ENCODE data around the gene PDHX. TPM values are rescaled to one million over a fixed set of nuclear protein-coding genes. Genes with fewer than 3 reads are reported as not detected.
A peak's percentile ranks its signal among the peaks of the same experiment; 100 is the strongest.
"Not testable (repeated sequence)": the region's sequence is repeated elsewhere in the genome, so short reads cannot be mapped to it uniquely, and the experiment has no call there.

PDHX gene
- total RNA-seq, 6 experiments from 2014 or later: 21.3 to 31.3 (median 28.8) TPM

DNA sequence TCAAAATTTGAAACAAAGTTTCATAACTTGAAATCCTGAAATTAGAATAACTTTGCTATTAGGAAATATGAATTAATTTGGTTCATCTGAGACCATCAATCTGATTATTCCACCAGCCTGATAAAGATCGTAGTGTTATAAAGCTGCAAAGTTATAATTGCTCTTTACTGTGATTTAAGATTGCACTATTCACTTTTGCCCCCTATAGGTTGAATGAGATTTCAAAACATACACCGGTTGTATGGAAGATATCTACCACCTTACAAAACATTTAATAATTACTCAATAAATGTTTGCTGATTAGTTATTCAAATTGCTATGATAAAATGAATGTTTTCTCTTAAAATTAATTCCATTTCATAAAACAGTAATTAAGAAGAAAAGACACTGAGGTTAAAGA lies 26.3 kb upstream of the PDHX start:
- 16% methylated on average over 2 of the region's 2 CpGs for WGBS (ENCODE audit: insufficient coverage, low coverage, low lambda C conversion rate, missing lambda C conversion rate)
- Histone ChIP-seq H3K36me3 (no peaks in the 10 kb centered on the region), H3K9me3 (no peaks in the 10 kb centered on the region), H3K27me3 (no peaks in the 10 kb centered on the region), H3K4me3 (no peak overlapping the region), H3K4me1 (peaks cover 0 to 7% (median 3%) of the 10 kb centered on the region in 4 donors), H3K27ac (no peak overlapping the region)
- ATAC-seq (peak in 2 of 4 donors; percentile 43 to 60), DNase-seq (no peak)
- TF ChIP-seq CTCF (IDR thresholded peaks at IDR 0.05): peak; percentile 14 to 37 (median 32)
- TF ChIP-seq POLR2A (IDR thresholded peaks at IDR 0.05): no peak
- intact Hi-C loops (cut with DNase I): loop anchor here in 1 of 2 donors (10.0 kb wide), 1 partner anchor 305 kb away; no protein-coding TSS in a partner anchor

DNA sequence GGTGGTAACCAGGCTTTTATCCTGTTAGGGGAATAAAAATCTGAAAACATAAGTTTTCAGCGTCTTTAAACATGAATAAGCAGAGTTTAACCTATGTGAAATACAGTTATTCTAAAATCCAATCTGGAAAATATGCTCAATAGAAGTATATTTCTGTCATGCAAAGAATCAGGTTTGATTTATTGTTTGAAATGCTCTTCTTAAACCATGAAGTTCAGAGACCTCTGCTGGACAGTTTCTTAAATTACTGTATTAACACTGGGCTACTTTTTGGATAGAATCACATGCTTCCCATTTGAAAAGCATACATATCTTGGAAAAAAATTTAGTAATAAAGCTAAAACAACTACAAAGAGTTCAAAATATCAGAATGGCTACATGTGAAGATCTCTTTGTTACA lies 25.6 kb upstream of the PDHX start:
- Histone ChIP-seq H3K36me3 (no peaks in the 10 kb centered on the region), H3K9me3 (no peaks in the 10 kb centered on the region), H3K27ac (no peak overlapping the region), H3K4me3 (no peak overlapping the region), H3K27me3 (no peaks in the 10 kb centered on the region), H3K4me1 (peaks cover 0 to 7% (median 3%) of the 10 kb centered on the region in 4 donors)
- DNase-seq (no peak), ATAC-seq (peak; percentile 66 to 81 (median 74))
- intact Hi-C loops (cut with DNase I): loop anchor here in 1 of 2 donors (10.0 kb wide), 1 partner anchor 306 kb away; no protein-coding TSS in a partner anchor
- 42% methylated on average over 1 of the region's 1 CpG for WGBS (ENCODE audit: insufficient coverage, low coverage, low lambda C conversion rate, missing lambda C conversion rate)
- TF ChIP-seq CTCF (IDR thresholded peaks at IDR 0.05): peak; percentile 38 to 60 (median 55)
- no peak for TF ChIP-seq POLR2A (IDR thresholded peaks at IDR 0.05)

DNA sequence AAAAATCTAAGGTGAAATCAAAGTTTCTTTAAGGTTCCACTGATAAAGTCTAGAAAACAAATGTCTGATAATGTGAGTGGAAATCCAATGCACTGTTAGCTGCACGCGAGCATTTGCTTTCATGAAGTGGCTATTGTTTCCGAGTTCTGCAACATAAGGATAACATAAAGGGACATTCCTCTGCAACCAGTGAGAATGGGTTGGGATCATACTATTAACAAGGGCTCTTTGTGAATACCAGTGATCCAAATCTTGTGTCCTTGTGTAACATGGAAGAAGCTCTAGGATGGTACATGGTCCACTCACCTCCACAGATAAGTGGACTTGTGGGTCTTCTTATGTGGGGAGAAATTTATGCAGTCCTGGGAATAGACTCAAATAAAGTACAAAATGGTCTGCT lies 24.8 kb upstream of the PDHX start:
- peaks cover 0 to 7% (median 3%) of the 10 kb centered on the region in 4 donors for H3K4me1 ChIP-seq
- no peak for DNase-seq
- intact Hi-C loops (cut with DNase I): loop anchor here in 1 of 2 donors (10.0 kb wide), 1 partner anchor 307 kb away; no protein-coding TSS in a partner anchor
- H3K9me3 ChIP-seq: no peaks in the 10 kb centered on the region
- no peaks in the 10 kb centered on the region for H3K36me3 ChIP-seq
- H3K4me3 ChIP-seq: no peak overlapping the region
- ATAC-seq: no peak
- TF ChIP-seq CTCF (IDR thresholded peaks at IDR 0.05) (no peak), POLR2A (IDR thresholded peaks at IDR 0.05) (no peak)
- H3K27me3 ChIP-seq: no peaks in the 10 kb centered on the region
- no peak overlapping the region for H3K27ac ChIP-seq
- WGBS (ENCODE audit: insufficient coverage, low coverage, low lambda C conversion rate, missing lambda C conversion rate): 17% methylated on average over 1 of the region's 3 CpGs

GRCh38 chr11:34893416-34893815 lies 23.0 kb upstream of the PDHX start:
- no peaks in the 10 kb centered on the region for H3K36me3 ChIP-seq
- peaks cover 0 to 3% (median 0%) of the 10 kb centered on the region in 4 donors for H3K9me3 ChIP-seq
- H3K27ac ChIP-seq: no peak overlapping the region
- peaks cover 0 to 6% (median 0%) of the 10 kb centered on the region in 4 donors for H3K4me1 ChIP-seq
- no peak for ATAC-seq
- intact Hi-C loops (cut with DNase I): loop anchor here in 1 of 2 donors (10.0 kb wide), 1 partner anchor 309 kb away; no protein-coding TSS in a partner anchor
- H3K27me3 ChIP-seq: no peaks in the 10 kb centered on the region
- no peak for DNase-seq
- no peak for TF ChIP-seq POLR2A (IDR thresholded peaks at IDR 0.05)
- no peak for TF ChIP-seq CTCF (IDR thresholded peaks at IDR 0.05)
- 74% methylated on average over 1 of the region's 1 CpG for WGBS (ENCODE audit: insufficient coverage, low coverage, low lambda C conversion rate, missing lambda C conversion rate)
- no peak overlapping the region for H3K4me3 ChIP-seq

DNA sequence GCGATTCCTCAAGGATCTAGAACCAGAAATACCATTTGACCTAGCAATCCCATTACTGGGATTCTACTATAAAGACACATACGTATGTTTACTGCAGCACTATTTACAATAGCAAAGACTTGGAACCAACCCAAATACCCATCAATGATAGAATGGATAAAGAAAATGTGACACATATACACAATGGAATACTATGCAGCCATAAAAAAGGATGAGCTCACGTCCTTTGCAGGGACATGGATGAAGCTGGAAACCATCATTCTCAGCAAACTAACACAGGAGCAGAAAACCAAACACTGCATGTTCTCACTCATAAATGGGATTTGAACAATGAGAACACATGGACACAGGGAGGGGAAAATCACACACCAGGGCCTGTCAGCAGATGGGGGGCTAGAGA lies 20.2 kb upstream of the PDHX start:
- peaks cover 0 to 20% (median 5%) of the 10 kb centered on the region in 4 donors for H3K9me3 ChIP-seq
- not testable (repeated sequence) for H3K36me3 ChIP-seq, DNase-seq, ATAC-seq, H3K4me3 ChIP-seq, H3K4me1 ChIP-seq, H3K27ac ChIP-seq, H3K27me3 ChIP-seq
- WGBS (ENCODE audit: insufficient coverage, low coverage, low lambda C conversion rate, missing lambda C conversion rate): 94% methylated on average over 3 of the region's 3 CpGs
- intact Hi-C loops (cut with DNase I): loop anchor here in 1 of 2 donors (10.0 kb wide), 1 partner anchor 311 kb away; no protein-coding TSS in a partner anchor

Measured in right lobe of liver (tissue), 6 donors.